Measurements from ENCODE around the gene AK9.

DNA sequence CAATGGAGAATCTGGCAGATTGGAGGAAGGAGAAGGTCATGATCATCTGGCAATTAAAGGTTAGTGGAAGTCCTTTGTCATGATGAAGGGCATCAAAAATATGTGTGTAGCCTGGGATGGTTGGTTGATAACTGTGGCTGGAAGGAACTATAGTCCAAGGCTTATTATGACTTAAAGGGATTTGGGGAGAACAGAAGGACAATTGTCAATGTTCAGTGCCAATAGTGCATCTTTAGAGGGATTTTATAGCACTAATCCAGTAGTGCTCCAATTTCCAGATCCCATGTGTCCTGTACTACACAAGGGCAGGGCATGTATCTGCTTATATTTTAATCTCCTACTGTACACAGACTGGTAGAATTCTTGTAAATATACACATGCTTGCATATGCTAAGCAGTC is 203.0 kb downstream of the AK9 start:
- TF ChIP-seq, protein P1, sequence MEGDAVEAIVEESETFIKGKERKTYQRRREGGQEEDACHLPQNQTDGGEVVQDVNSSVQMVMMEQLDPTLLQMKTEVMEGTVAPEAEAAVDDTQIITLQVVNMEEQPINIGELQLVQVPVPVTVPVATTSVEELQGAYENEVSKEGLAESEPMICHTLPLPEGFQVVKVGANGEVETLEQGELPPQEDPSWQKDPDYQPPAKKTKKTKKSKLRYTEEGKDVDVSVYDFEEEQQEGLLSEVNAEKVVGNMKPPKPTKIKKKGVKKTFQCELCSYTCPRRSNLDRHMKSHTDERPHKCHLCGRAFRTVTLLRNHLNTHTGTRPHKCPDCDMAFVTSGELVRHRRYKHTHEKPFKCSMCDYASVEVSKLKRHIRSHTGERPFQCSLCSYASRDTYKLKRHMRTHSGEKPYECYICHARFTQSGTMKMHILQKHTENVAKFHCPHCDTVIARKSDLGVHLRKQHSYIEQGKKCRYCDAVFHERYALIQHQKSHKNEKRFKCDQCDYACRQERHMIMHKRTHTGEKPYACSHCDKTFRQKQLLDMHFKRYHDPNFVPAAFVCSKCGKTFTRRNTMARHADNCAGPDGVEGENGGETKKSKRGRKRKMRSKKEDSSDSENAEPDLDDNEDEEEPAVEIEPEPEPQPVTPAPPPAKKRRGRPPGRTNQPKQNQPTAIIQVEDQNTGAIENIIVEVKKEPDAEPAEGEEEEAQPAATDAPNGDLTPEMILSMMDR (IDR thresholded peaks at IDR 0.05): no peak
- TF ChIP-seq POLR2AphosphoS5 (IDR thresholded peaks at IDR 0.05; ENCODE audit: low read depth, low read length) (no peak), TCF7L2 (IDR thresholded peaks at IDR 0.05; ENCODE audit: low read depth, low read length) (no peak)
- TF ChIP-seq, protein P2, sequence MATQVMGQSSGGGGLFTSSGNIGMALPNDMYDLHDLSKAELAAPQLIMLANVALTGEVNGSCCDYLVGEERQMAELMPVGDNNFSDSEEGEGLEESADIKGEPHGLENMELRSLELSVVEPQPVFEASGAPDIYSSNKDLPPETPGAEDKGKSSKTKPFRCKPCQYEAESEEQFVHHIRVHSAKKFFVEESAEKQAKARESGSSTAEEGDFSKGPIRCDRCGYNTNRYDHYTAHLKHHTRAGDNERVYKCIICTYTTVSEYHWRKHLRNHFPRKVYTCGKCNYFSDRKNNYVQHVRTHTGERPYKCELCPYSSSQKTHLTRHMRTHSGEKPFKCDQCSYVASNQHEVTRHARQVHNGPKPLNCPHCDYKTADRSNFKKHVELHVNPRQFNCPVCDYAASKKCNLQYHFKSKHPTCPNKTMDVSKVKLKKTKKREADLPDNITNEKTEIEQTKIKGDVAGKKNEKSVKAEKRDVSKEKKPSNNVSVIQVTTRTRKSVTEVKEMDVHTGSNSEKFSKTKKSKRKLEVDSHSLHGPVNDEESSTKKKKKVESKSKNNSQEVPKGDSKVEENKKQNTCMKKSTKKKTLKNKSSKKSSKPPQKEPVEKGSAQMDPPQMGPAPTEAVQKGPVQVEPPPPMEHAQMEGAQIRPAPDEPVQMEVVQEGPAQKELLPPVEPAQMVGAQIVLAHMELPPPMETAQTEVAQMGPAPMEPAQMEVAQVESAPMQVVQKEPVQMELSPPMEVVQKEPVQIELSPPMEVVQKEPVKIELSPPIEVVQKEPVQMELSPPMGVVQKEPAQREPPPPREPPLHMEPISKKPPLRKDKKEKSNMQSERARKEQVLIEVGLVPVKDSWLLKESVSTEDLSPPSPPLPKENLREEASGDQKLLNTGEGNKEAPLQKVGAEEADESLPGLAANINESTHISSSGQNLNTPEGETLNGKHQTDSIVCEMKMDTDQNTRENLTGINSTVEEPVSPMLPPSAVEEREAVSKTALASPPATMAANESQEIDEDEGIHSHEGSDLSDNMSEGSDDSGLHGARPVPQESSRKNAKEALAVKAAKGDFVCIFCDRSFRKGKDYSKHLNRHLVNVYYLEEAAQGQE (IDR thresholded peaks at IDR 0.05; ENCODE audit: insufficient read depth in 1 of 2, low read depth in 2 of 2, low read length in 1 of 2): no peak
